Adrenal gland (tissue), 12 donors: Measurements from ENCODE around the gene DNTT. TPM values are rescaled to one million over a fixed set of nuclear protein-coding genes. Genes with fewer than 3 reads are reported as not detected.
A peak's percentile ranks its signal among the peaks of the same experiment; 100 is the strongest.

Experiments
- DNase-seq, 7 donors: peaks; one replicate each; pipeline ENCODE4 v3.0.0-alpha.2; 2019 to 2020
- H3K27ac ChIP-seq, 5 donors: fragments of 200-600 bp; sonication (generic) in 4 of 5; 1 replicate in 3 of 5; 2 replicates in 2 of 5; pipeline versions ENCODE4 v1.5.1 to v1.8.0; 2016 to 2020; ENCODE audit warnings: mild to moderate bottlenecking in 1 of 5
- H3K27me3 ChIP-seq: fragments of 200-600 bp; 2 replicates; pipeline ENCODE4 v1.8.0; 2021
- H3K36me3 ChIP-seq, 2 donors: fragments of 200-600 bp; replicated peaks in 1 of 2; 1 replicate in 1 of 2; 2 replicates in 1 of 2; pipeline versions ENCODE4 v1.5.1 to v1.8.0; 2018 to 2022
- H3K4me1 ChIP-seq, 2 donors: fragments of 200-600 bp; replicated peaks in 1 of 2; 1 replicate in 1 of 2; 2 replicates in 1 of 2; pipeline versions ENCODE4 v1.5.1 to v1.8.0; 2018 to 2021
- H3K4me3 ChIP-seq, 4 donors: fragments of 200-600 bp; sonication (generic) in 3 of 4; one replicate each; pipeline ENCODE4 v1.5.1; 2016 to 2018
- H3K9me3 ChIP-seq, 3 donors: fragments of 200-600 bp; sonication (generic) in 1 of 3; replicated peaks in 1 of 3; 1 replicate in 2 of 3; 2 replicates in 1 of 3; pipeline versions ENCODE4 v1.5.1 to v1.8.0; 2016 to 2021
- CTCF ChIP-seq, 6 experiments: fragments of 450-650 bp in 4 of 6; fragments of 200-600 bp in 2 of 6; sonication (generic) in 1 of 6; IDR thresholded peaks; 1 replicate in 5 of 6; 2 replicates in 1 of 6; pipeline versions ENCODE4 v1.5.1 to v1.8.0; 2016 to 2021; ENCODE audit warnings: antibody characterized with exemption in 6 of 6, mild to moderate bottlenecking in 2 of 6, moderate library complexity in 1 of 6
- POLR2A ChIP-seq, 2 donors: fragments of 450-650 bp; IDR thresholded peaks; one replicate each; pipeline ENCODE4 v1.6.1; 2017; ENCODE audit warnings: antibody characterized with exemption in 2 of 2, mild to moderate bottlenecking in 2 of 2, moderate library complexity in 1 of 2
- WGBS, 4 donors: extraction: QIAGEN DNeasy Blood & Tissue Kit in 2 of 4; methylation state at CpG; one replicate each; pipeline versions ENCODE4 v1.1.5 to v1.1.7; 2013 to 2017; 5-methylcytosine and 5-hydroxymethylcytosine counted together
- intact Hi-C, 2 donors: fragments of 100-400 bp; cut with DNase I; formaldehyde crosslinking; loops; one replicate each; pipeline versions ENCODE4 v1.14.1 to v1.15.0; 2022 to 2023
- polyA plus RNA-seq, 3 donors: library from polyadenylated mRNA; stranded (reverse); fragments of 200-250 nt in 2 of 3; fragments of 350-450 nt in 1 of 3; fragmentation: Illumina TruSeq in 1 of 3; extraction: RNeasy Lipid Tissue Mini Kit (QIAGEN cat#74804) in 1 of 3; gene quantifications; one replicate each; pipeline ENCODE4 v1.2.3, GENCODE V29; 2013 to 2014
- total RNA-seq, 9 donors: library from RNA; depleted of rRNA in 4 of 9; stranded (reverse); fragments of >200 nt in 4 of 9; fragments of 120-200 nt in 1 of 9; fragmentation: NEBNext Ultra II Directional in 1 of 9; extraction: Animal tissue kit (Norgen Biotek cat#: 25700) in 1 of 9; gene quantifications; one replicate each; pipeline versions ENCODE4 v1.1.0 to v1.2.4, GENCODE V29; 2013 to 2023
- donor health status: healthy with polysubstance abuse.
- donor health status: Bipolar disorder and iron deficiency.
- donor health status: DM: yes; HTN: yes; CAD: no.
- donor health status: DM: no; HTN: no; CAD: no.
- donor health status: DM: no; HTN: no; CAD: no.
- donor health status: DM: yes; HTN: yes; CAD: no.

Gene DNTT
- total and polyA plus RNA-seq, 12 donors: not detected

GRCh38 chr10:96374004-96374403 lies 69.8 kb downstream of the DNTT start:
- TF ChIP-seq CTCF (IDR thresholded peaks at IDR 0.05) (no peak), POLR2A (IDR thresholded peaks at IDR 0.05) (no peak)
- H3K4me1 ChIP-seq: peaks cover 0 to 3% of the 10 kb centered on the region in 2 donors
- DNase-seq: no peak
- H3K9me3 ChIP-seq: no peaks in the 10 kb centered on the region
- H3K27ac ChIP-seq: no peak overlapping the region
- no peaks in the 10 kb centered on the region for H3K36me3 ChIP-seq
- intact Hi-C loops: loop anchor here (10.0 kb wide), 2 partner anchors 131 to 841 kb away; no protein-coding TSS in a partner anchor
- no peaks in the 10 kb centered on the region for H3K27me3 ChIP-seq
- 77 to 89% (median 87%) methylated on average over 5 of the region's 5 CpGs for WGBS, 4 donors
- H3K4me3 ChIP-seq: no peak overlapping the region

GRCh38 chr10:96374639-96374984 lies 70.4 kb downstream of the DNTT start:
- H3K36me3 ChIP-seq: no peaks in the 10 kb centered on the region
- intact Hi-C loops: loop anchor here (10.0 kb wide), 2 partner anchors 130 to 840 kb away; no protein-coding TSS in a partner anchor
- TF ChIP-seq POLR2A (IDR thresholded peaks at IDR 0.05) (no peak), CTCF (IDR thresholded peaks at IDR 0.05) (no peak)
- WGBS, 4 donors: 13 to 26% (median 18%) methylated on average over 5 to 9 of the region's 9 CpGs
- H3K4me1 ChIP-seq: peaks cover 0 to 3% of the 10 kb centered on the region in 2 donors
- no peaks in the 10 kb centered on the region for H3K9me3 ChIP-seq
- H3K4me3 ChIP-seq: peak overlapping the region in 1 of 4 donors; percentile 58
- H3K27me3 ChIP-seq: no peaks in the 10 kb centered on the region
- H3K27ac ChIP-seq: no peak overlapping the region
- no peak for DNase-seq

DNA sequence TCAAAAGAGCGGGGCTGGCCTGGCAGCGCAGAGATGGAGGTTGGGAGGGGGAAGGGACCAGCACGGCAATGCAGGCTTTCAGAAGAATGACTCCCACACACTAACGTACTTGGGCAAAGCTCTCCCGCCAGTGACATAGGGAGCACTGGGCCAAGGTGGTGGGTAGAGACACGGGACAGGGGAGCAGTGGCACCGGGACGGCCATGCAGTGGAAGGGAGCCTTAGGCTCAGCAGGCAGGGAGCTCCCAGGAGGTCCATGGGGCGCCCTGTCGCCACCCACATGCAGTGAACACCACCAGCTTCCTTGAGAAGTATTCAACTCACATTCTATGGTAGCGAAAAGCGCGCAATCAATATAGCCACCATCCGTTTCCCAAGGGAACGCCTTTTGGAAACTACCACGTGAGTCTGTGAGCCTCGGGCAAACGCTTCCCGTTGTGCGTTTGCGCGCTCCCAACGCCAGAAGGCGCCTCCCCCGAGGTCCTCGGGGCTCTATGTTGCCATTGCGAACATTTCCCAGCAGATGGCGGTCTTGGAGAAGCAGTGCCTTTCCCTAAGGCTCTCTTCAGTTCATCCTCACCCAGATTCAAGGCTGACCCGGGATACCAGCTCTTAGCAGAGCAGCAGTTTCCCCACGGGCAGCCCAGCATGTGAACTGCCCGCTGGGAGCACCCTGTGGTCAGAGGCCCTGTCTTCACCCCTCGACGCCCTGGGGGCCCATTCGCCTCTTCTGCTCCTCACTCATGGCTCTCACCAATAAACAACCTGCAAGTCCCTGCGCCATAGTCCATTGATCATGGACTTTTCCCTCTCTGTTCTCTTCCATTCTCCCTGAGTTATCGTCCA lies 71.0 kb downstream of the DNTT start:
- 5 to 10% (median 6%) methylated on average over 14 to 36 of the region's 36 CpGs for WGBS, 4 donors
- intact Hi-C loops: loop anchor here (5.0 to 10.0 kb wide), 3 partner anchors 130 to 840 kb away; partner anchors contain the start of gene TLL2 (in 1 of the 2)
- Histone ChIP-seq H3K36me3 (no peaks in the 10 kb centered on the region), H3K27me3 (no peaks in the 10 kb centered on the region), H3K9me3 (no peaks in the 10 kb centered on the region), H3K27ac (no peak overlapping the region), H3K4me3 (peak overlapping the region in 3 of 4 donors; percentile 18 to 58 (median 20)), H3K4me1 (peaks cover 0 to 3% of the 10 kb centered on the region in 2 donors)
- TF ChIP-seq POLR2A (IDR thresholded peaks at IDR 0.05) (no peak), CTCF (IDR thresholded peaks at IDR 0.05) (peak; percentile 84 to 97 (median 90))
- peak; percentile 86 to 94 (median 89) for DNase-seq

GRCh38 chr10:96376483-96376882 lies 72.2 kb downstream of the DNTT start:
- TF ChIP-seq CTCF (IDR thresholded peaks at IDR 0.05) (no peak), POLR2A (IDR thresholded peaks at IDR 0.05) (no peak)
- no peaks in the 10 kb centered on the region for H3K27me3 ChIP-seq
- intact Hi-C loops: loop anchor here (5.0 to 10.0 kb wide), 3 partner anchors 128 to 838 kb away; partner anchors contain the start of gene TLL2 (in 1 of the 2)
- H3K9me3 ChIP-seq: no peaks in the 10 kb centered on the region
- WGBS, 4 donors: 53 to 77% (median 71%) methylated on average over 7 of the region's 7 CpGs
- H3K4me1 ChIP-seq: peaks cover 0 to 3% of the 10 kb centered on the region in 2 donors
- no peak overlapping the region for H3K4me3 ChIP-seq
- no peak overlapping the region for H3K27ac ChIP-seq
- DNase-seq: no peak
- H3K36me3 ChIP-seq: no peaks in the 10 kb centered on the region
